ENCODE data around the gene ZFAND4.
A peak's percentile ranks its signal among the peaks of the same experiment; 100 is the strongest.
"Not testable (repeated sequence)": the region's sequence is repeated elsewhere in the genome, so short reads cannot be mapped to it uniquely, and the experiment has no call there.

ZFAND4 gene

GRCh38 chr10:45640049-45640448, 32.5 kb downstream of the ZFAND4 start:
- DNase-seq, result no peak

- DNase-seq, result no peak
Measured at GRCh38 chr10:45627412-45628048, 45.0 kb downstream of the ZFAND4 start.

GRCh38 chr10:45625879-45626278, 46.7 kb downstream of the ZFAND4 start:
- no peak for DNase-seq

GRCh38 chr10:45624724-45625123, 47.8 kb downstream of the ZFAND4 start:
- DNase-seq, result no peak

- no peak for DNase-seq
Measured at GRCh38 chr10:45614869-45615268, 57.7 kb downstream of the ZFAND4 start.

- DNase-seq, result no peak
Measured at GRCh38 chr10:45612741-45613140, 59.8 kb downstream of the ZFAND4 start.

- no peak for DNase-seq
Measured at GRCh38 chr10:45608052-45608451, 64.5 kb downstream of the ZFAND4 start.

GRCh38 chr10:45607276-45607675, 65.3 kb downstream of the ZFAND4 start:
- no peak for DNase-seq

GRCh38 chr10:45602836-45603235, 69.7 kb downstream of the ZFAND4 start:
- no peak for DNase-seq

- DNase-seq, result no peak
Measured at GRCh38 chr10:45602082-45602730, 70.4 kb downstream of the ZFAND4 start.

GRCh38 chr10:45601254-45601930, 71.2 kb downstream of the ZFAND4 start:
- DNase-seq, result not testable (repeated sequence)

- DNase-seq, result not testable (repeated sequence)
Measured at GRCh38 chr10:45600337-45601253, 72.0 kb downstream of the ZFAND4 start.

- no peak for DNase-seq
Measured at GRCh38 chr10:45599646-45600045, 72.9 kb downstream of the ZFAND4 start.

- DNase-seq, result no peak
Measured at GRCh38 chr10:45599021-45599603, 73.5 kb downstream of the ZFAND4 start.

GRCh38 chr10:45596526-45596925, 76.0 kb downstream of the ZFAND4 start:
- no peak for DNase-seq

- peak; percentile 92 for DNase-seq
Measured at GRCh38 chr10:45594276-45595157, 78.1 kb downstream of the ZFAND4 start.

GRCh38 chr10:45593938-45594275, 78.7 kb downstream of the ZFAND4 start:
- no peak for DNase-seq

- DNase-seq, result no peak
Measured at GRCh38 chr10:45592926-45593325, 79.6 kb downstream of the ZFAND4 start.

- no peak for DNase-seq
Measured at GRCh38 chr10:45592432-45592831, 80.1 kb downstream of the ZFAND4 start.

- no peak for DNase-seq
Measured at GRCh38 chr10:45591280-45591679, 81.3 kb downstream of the ZFAND4 start.

- DNase-seq, result no peak
Measured at GRCh38 chr10:45589868-45590267, 82.7 kb downstream of the ZFAND4 start.

GRCh38 chr10:45589009-45589408, 83.6 kb downstream of the ZFAND4 start:
- DNase-seq, result no peak
